ELF-1 (cell line): ENCODE measurements around the gene LASP1NB.
"Not testable (repeated sequence)": the region's sequence is repeated elsewhere in the genome, so short reads cannot be mapped to it uniquely, and the experiment has no call there.

Experiments used
- DNase-seq: peaks from one replicate; pipeline ENCODE4 v3.0.0-alpha.2; 2016; ENCODE audit warnings: low read depth, low spot score

LASP1NB gene

DNA sequence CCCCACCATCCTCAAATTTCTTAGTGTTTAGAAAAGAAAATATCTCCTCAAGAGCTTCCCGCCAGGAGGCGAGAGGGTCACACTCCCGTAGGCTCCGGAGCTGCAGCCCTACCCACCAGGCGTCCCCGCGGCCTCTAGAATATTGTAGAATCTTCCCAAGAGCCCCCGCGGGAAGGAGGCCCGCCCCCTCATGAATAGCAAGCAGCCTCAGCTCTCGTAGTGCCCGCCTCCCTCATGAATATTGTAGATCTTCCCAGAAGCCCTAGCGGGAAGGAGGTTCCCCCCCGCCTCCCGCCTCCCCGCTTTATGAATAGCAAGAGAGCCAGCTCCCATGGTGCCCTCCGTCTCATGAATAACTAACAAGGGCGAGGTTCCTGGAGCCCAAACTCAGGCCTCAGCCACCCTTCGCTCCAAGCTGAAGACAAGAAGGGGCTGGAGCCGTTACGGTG lies 41.9 kb downstream of the LASP1NB start, which contains the start of gene FBXO47:
Gene FBXO47, minus strand, starts transcription at position 114 of the 449 bp plus-strand sequence. CDS start 4,378 bp downstream, outside the sequence.
- DNase-seq: peak; percentile 94

DNA sequence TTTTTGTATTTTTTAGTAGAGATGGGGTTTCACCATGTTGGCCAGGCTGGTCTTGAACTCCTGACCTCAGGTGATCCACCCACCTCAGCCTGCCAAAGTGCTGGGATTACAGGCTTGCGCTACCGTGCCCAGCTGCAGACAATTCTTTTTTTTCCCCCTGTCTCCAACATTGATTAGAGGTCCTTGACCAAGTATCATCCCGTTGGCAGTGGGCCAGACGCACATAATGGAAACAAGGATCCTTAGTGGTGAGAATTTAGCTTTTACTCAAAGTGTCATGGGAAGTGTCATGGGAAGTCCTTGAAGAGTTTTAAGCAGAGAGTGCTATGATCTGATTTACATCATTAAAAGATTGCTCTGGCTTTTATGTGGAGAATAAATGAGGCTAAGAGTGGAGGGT lies 43.9 kb downstream of the LASP1NB start:
- DNase-seq: no peak

DNA sequence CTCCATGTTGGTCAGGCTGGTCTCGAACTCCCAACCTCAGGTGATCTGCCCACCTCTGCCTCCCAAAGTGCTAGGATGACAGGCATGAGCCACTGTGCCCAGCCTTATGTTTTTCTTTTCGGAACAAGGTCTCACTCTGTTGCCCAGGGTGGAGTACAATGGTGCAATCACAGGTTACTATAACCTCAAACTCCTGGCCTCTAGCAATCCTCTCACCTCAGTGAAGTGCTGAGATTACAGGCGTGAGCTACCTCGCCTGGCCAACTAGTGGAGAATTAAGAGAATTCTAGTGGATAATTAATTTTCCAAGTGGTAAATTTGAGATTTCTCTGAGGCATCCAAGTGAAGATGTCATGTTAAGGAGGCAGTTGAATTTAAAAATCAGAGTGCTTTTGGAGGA lies 44.7 kb downstream of the LASP1NB start:
- DNase-seq: no peak

GRCh38 chr17:38970804-38971203 lies 45.4 kb downstream of the LASP1NB start:
- DNase-seq: no peak

- DNase-seq: not testable (repeated sequence)
Measured at GRCh38 chr17:38976187-38976551, 50.8 kb downstream of the LASP1NB start.

DNA sequence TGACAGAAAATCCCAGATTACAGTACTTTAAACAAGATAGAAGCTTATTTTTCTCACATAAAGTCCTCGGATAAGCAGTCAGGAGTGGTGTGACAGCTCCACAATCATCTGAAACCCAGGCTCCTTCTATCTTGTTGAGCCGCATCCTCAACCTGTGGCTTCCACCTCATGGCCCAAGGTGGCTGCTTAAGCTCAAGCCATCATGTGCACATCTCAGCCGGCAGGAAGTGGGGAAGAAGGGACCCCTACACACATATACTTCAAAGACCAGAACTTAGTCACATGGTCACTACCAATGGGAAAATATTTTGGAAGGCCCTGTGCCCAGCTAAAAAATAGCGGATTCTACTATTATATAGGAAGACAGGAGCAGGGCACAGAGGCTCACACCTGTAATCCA lies 52.8 kb downstream of the LASP1NB start:
- no peak for DNase-seq
